Measurements from ENCODE around the gene FOXP1. TPM values are rescaled to one million over a fixed set of nuclear protein-coding genes. Genes with fewer than 3 reads are reported as not detected.
"Not testable (repeated sequence)": the region's sequence is repeated elsewhere in the genome, so short reads cannot be mapped to it uniquely, and the experiment has no call there.

Gene FOXP1
- total RNA-seq, 1 donor, result 123 TPM

DNA sequence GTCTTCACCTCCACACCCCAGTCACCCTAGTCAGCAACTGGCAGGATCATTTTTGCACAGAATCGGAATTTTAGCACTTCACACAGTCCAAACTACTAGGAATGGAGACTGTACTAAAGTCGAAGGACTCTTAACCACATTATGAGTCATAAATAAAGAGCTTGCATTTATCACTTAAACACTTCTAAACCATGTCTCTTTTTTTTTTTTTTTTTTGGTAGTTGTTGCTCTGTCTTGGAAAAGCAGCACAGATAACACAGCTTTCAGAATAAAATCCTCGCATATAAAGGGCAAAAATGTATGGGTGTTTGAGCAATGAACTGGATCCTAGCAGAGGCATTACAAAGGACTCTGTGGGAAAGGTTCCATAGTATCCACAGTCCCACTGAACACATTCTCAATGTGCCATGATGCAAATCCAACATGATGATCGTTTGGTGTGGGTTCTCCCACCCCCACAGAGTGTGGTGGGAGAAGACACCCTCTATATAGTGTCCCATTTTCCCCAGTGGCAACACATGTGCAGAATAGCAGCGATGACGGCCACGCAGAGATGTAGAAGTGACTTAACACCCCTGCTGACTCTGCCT, 47.1 kb downstream of the FOXP1 start:
- no peak for DNase-seq (ENCODE audit: low read depth in 2 of 3, low spot score in 2 of 3)

DNA sequence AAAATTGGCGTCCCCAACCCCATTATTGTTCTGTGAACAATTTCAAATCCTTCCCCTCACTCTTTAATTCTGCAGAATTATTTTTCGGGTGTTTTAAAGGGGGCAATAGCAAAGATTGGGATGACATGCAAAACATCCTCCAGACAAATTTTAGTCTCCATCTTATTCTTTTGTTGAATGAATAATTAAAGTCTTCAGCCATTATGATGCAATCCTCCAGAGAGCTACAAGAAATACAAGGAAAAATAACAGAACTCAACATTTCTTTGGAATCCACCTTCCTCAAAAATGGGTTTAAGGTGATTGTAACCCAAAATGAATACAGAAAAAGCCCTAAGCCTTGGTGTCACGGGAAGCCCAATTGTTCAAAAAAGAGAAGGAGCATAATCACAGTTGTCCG, 49.9 kb downstream of the FOXP1 start:
- no peak for DNase-seq (ENCODE audit: low read depth in 2 of 3, low spot score in 2 of 3)

DNA sequence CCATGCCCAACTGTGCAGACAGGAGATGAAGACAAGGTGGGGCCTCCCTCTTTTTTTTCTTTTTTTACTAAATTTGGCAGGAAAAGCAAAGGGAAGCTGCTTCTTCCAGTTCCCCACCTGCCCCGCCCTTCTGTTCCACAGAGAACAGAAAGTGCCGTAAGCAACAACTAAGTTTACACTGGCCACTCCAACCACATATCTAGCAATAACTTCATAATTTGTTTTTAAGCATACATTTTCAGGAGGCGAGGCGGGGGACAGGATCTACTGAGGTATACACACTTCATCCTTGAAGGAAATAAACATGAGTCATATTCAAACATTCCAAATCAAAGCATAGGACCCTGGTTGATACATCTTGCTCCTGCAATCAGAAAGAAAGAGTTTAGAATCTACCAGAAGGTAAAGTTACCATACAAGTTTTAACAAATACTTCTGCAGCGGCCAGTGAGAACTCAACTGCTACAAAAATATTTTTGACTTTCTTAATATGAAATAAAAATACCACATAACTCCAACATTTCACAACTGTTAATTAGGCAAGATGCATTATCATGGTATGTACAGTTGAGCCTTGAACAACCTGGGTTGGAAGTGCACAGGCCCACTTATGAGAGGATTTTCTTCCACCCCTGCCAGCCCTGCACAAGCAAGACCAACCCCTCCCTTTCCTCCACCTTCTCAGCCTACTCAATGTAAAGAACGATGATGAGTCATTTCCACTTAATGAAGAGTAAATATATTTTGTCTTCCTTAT, 50.7 kb downstream of the FOXP1 start:
- DNase-seq (ENCODE audit: low read depth in 2 of 3, low spot score in 2 of 3), result no peak

DNA sequence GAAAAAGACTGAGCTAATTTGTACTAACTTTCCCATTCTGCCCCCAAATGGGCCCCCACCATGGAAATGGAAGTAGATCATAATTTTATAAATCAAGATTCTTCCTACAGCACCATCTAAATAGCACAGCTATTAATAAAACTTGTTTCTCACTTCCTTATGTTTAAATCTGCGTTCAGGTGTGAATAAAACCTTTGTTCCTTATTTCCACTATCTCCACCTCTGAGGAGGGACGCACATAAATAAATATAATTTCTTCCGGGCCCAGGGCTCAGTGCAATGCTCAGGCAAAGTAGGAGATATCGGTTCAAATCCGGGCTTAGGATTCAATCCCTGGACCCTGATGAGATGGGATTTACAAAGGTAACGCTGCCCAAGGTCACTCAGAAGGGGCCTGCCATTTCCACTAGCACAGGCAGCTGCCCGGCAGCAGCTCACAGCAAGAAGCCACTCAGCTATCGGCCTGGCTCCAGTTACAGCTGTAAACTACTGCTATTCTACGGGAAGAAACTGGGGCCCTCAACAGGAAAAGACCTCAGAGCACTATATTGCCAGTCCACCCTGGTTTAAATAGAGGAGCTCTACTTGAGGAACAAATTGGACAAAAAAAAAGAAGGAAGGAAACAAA, 52.5 kb downstream of the FOXP1 start:
- no peak for DNase-seq (ENCODE audit: low read depth in 2 of 3, low spot score in 2 of 3)

DNA sequence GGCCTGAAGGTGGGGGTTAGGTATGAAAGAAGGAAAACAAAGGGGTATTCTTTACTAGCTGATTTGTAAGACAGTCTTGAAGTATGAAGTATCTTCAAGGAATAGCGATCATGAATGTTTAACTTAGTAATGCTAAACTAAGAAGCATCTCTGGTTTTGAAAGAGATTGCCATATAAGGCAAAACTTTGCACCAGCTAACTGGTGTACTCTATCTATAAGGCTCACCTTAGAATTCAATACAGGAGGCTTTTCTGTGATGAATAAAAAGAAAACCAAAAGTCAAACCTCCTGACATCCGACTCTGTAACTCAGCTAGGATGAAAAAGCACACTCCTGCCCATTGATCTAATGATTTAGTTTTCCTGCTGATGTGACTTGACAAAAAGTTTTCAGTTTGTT, 54.7 kb downstream of the FOXP1 start:
- no peak for DNase-seq (ENCODE audit: low read depth in 2 of 3, low spot score in 2 of 3)

DNA sequence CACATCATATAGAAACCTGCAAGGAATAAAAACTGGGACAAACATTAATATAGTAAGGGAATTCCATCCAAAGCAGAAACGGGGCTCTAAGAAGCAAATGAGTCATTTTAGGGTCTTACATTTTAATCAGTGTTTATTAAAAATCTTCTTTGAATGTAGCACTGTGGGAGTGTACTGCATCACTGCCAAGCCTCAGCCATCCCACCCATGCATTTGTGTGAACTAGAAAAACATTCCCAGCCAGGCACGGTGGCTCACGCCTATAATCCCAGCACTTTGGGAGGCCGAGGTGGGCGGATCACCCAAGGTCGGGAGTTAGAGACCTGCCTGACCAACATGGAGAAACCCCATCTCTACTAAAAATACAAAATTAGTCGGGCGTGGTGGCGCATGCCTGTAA, 57.1 kb downstream of the FOXP1 start:
- DNase-seq (ENCODE audit: low read depth in 2 of 3, low spot score in 2 of 3), result not testable (repeated sequence)

DNA sequence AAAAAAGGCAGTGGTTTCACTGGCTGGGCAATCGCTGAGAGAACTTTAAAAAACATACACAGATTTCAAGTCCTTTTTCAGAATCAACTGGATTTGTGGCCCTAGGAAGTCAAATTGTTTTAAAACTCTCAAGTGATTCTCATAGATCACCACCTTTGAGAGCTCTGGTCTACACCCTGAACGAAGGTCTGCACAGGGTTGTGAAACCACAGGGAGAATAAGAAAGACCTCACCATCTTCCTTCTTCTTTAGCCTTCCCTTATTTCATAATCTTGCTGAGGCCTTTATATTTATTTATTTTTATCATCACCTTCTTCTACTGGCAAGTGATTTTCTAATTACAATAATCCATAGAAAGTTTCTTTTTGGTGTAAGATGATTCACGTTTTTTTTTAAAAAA, 58.1 kb downstream of the FOXP1 start:
- no peak for DNase-seq (ENCODE audit: low read depth in 2 of 3, low spot score in 2 of 3)

DNA sequence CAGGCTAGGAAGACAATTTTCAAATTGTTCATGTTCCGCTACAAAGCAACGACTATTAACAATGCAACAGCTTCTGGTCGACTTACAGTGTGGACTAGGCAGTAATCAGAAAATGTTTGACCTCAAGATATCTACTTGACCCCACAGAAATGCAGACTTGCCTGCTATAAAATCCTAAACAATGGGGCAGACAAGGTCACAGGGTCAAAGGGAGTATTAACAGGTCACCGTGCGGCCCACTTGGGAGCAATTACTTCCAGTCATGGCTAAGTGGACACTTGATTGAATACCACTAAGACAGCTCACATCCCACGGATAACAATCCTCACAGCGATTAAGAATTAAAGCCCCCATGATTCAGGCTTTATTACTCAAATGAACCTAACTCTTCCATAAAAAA, 58.9 kb downstream of the FOXP1 start:
- DNase-seq (ENCODE audit: low read depth in 2 of 3, low spot score in 2 of 3), result no peak

DNA sequence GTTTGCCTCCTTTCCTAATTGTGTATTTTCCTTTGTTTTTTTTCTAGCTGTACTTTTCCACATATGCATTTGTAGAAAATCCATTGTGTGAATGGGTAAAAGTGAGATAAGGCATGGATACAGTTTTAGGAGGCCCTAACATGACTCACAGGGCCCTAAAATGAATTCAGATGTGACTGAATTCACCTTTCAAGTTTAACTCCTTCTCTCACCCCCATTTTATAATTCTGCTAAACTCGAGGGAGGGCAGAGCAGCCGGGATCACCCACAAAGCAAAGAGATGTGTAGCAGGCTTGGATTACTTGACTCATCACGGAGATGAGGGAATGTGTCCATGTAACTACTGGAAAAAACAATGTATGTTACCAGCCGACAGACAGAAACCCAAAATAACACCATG, 59.9 kb downstream of the FOXP1 start:
- no peak for DNase-seq (ENCODE audit: low read depth in 2 of 3, low spot score in 2 of 3)

DNA sequence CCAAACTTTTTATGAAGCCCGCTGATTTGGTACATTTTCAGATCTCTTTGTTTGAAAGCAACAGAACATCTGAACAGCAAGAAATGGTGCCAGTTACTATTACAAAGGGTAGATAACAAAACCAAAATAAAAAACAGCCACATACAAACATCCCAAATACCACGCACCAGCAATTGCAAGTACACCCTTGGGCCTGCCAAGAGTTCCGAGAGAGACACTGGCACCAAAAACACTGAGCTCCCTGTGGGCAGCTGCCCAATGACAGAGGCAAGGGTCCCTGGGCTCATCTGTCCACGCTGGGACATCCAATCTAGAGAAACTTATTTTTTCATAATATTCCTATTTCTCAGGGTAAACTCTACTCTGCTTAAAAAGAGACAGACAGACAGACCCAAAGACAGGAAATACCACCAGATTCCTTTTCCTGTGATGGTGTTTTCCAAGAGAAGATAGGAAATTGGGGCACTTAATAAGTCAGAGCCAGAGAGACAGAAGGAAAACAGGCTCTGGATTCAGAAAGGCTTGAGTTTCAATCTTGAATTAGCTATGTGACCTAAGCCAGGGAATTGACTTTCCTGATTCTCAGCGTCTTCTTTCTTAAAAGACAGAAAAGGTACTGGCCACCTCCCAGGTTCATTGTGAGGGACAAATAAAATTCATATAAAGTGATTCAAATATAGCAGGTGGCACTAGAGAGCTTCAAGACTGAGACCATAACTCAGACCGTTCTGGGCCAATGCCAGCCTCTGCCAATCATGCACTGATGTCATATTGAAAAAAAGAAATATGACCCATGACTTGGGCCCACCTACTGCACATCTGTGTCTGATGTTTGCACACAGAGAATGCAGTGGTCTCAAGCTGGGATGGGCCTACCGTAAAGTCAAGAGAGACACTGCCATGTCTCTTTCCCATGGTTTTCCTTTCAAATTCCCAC, 61.3 kb downstream of the FOXP1 start:
- DNase-seq (ENCODE audit: low read depth in 2 of 3, low spot score in 2 of 3), result peak in 1 of 3 donors; percentile 36

DNA sequence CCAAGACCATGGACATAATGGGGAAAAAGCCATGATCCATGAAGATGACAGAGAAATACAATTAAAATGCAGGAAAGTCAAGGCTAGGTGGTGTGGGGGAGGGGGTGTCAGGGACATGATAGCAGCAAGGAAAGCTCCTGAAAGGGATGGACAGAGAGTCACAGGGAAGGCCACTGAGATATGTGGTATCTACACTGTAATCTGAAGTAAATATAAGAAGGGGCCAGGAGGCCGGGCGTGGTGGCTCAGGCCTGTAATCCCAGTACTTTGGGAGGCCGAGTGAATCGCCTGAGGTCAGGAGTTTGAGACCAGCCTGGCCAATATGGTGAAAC, 62.5 kb downstream of the FOXP1 start:
- no peak for DNase-seq (ENCODE audit: low read depth in 2 of 3, low spot score in 2 of 3)

DNA sequence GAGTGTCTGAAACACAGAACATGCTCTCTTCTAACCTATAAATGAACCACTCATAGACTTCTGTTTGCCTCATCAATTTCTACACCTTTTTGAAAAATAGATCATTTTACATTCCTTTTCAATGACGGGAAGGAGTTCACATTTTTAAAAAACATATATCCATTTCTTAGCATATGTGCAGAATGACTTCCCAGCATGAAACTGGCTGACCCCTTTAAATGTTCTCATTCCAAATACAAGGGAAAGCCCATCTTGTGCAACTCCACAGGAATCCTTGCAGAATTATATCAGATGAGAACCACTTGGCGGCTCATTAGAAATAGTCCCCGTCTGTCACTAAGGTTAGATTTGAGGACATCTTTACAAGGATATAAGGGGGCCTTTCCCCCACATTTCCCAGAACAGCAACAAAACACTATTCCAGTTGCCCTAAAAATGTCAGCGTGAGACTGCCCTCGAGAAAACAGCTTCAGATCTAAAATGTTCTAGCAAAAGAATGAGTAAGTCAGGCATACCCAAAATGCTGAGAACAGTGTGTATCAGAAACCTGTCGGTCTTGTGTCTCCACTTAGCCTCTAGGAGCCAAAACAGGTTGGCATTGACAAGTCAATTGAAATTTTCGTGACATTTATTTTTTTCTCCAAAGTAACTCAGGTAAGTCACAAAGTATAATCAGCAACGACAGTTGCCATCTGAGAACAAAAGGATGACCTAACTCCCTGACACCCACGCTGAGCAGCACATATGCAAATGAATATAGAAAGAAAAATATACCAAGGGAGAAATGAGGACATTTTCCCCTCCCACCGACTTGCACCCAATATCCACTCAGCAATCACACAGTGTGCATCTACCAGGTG, 63.1 kb downstream of the FOXP1 start:
- no peak for DNase-seq (ENCODE audit: low read depth in 2 of 3, low spot score in 2 of 3)

DNA sequence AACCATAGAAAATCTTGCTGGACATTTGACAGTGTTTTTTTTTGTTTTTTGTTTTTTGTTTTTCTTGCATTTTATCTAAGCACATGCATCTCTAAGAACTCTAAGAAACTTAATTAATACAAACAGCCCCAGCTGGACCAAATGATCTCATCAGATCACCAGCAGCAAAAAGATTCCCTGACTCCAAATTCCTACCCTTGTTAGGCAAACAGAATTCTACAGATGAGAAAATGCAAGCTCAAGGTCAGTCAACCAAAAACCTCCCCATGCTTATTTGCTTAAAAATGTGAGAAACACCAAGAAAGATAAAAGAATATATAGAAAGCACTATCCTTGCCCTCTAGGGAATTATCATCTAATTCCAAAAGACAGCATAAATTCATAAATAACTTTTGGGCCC, 65.4 kb downstream of the FOXP1 start:
- DNase-seq (ENCODE audit: low read depth in 2 of 3, low spot score in 2 of 3), result no peak

DNA sequence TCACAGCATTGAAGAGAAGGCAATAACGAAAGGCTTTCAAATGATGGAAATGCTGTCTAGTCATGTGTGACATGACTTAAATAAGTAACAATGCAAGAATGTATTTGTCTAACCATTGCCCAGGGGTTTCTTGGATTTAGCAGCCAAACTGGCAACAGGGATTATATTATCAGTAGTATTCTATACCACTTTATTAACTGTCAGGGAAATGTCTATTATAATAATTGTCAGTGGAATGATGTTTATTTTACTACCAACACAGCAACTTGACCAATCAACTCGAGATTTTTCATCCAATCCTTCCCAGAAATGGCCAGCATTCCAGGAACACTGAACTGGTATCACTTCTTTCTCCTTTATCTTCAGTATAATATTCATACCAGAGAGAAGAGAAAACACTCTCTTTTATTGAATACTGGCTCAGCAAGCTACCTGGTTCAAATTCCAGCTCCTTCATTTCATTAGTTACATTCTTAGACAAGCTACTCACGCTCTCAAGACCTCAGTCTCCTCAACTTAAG, 66.2 kb downstream of the FOXP1 start:
- DNase-seq (ENCODE audit: low read depth in 2 of 3, low spot score in 2 of 3), result no peak

DNA sequence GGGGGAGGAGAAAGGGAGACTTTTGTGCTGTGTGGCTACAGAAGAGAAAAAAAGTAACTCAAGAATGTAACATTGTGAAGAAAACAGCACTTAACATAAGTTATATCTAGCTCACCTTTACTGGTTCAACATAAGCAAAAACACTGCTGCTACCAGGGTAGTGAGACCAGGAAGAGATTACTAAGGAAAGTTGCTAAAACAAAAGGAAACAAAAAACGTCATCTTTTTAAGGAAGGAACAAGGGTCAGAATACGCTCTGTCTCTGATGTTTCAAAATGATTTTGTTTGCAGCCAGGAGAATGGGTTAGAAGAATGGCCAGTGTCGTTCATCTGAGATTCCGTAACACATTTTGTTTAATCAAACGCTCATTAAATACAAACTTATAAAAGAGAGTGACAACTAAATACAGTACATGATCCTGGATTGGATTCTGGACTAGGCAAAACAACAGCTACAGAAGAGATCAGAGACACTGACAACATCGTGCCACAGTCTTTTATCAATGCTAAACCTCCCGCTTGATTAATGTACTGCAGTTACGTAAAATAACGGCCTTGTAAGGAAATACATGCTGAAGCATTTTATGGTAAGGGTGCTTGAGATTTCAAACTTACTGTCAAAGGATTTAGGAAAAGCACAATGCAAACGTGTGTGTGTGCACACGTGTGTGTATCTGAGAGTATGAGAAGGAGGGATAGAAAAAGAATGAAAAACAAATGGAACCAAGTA, 67.7 kb downstream of the FOXP1 start:
- peak in 1 of 3 donors; percentile 27 for DNase-seq (ENCODE audit: low read depth in 2 of 3, low spot score in 2 of 3)

DNA sequence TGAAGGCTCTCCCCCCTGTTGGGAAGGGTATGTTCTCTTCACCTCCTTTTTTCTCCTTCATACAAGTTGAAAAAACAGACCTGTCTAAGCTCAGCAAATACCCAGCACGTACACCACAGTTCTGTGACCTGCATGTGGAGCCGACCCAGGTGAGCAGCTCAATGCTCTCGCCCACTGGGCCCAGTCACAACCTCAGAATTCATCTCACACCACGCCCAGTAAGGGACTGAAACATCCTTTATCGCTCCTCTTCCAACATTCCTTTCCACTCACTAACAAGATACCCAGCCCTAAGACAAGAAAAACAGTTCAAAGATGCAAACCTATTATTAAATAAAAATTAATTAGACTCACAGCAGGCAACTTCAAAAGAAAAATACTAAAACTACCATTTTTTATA, 68.9 kb downstream of the FOXP1 start:
- no peak for DNase-seq (ENCODE audit: low read depth in 2 of 3, low spot score in 2 of 3)

DNA sequence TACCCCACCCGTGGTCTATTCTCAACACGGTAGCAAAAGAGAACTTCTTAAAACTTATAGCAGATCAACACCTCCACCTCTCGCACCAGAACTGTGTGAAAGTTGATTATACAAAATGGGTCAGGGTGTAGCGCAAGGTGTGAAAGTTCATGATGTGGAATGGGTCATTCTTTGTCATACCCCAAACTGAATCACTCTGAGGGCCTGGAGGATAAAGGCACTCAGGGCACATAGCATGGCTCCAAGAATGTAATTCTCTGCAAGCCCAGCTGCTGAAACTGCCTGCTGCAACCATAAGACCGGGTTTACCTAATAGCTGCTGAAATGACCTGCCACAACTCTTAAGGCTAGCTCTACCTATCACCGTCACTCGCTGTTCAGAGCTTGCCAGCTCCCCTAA, 70.0 kb downstream of the FOXP1 start:
- DNase-seq (ENCODE audit: low read depth in 2 of 3, low spot score in 2 of 3), result no peak

DNA sequence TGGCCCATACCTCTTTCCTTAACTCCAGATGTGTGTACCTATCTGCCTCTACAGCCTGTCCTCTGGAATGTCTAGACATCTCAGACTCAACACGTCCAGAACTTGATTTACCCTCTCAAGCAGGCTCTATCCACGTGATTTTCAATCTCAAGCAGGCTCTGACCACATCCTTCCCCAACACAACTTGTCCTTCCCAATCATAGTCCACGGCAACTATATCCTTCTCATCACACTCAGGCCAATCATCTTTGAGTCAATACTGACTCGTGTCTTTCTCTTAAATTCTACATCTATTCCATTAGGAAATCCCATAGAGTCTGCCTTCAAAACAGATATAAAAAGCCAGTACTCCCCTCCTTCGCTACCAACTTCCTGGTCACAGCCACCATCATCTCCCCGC, 70.4 kb downstream of the FOXP1 start:
- DNase-seq (ENCODE audit: low read depth in 2 of 3, low spot score in 2 of 3), result no peak

DNA sequence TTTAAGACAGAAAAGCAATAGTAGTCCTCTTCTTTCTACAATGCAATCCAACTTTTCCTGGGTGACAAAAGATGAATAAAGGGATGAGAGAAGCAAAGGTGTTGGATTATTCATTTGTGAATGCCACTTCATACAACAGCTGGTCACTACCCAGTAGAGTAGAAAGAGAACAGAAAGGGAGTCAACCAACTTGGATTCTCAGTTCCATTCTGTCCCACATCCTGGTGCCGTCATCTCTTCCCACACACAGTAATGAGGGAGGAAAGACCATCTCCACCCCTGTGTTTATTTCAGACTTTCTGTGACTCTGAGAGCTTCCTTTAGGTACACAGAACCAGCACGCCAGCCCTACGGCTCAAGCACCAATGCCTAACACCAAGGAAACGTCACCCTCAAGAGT, 71.0 kb downstream of the FOXP1 start:
- DNase-seq (ENCODE audit: low read depth in 2 of 3, low spot score in 2 of 3), result no peak

Measured in hematopoietic multipotent progenitor cell (in vitro differentiated cells).